ENCODE data around the gene ADAMTS5. TPM values are rescaled to one million over a fixed set of nuclear protein-coding genes. Genes with fewer than 3 reads are reported as not detected.

ADAMTS5 gene
- total RNA-seq, 4 donors from 2014 or later: 7.8 to 9.3 (median 8.7) TPM

DNA sequence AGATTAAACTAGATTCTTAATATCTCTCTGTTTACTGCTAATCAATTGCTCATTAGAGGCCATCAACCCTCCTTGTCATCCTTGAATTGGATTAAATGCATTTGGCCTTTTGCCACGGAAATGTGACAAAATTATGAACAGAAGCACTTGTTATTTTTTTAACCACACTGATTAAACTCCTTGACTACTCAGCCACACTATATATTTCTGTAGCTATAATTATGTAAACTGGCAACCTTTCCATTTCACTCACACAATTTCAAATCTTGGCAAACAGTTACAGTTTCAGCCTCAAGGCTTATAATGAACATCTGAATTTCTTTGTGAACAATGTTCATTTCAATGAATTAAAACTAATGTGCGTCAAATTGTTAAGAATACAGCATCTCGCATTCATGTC is 10.1 kb downstream of the ADAMTS5 start:
- intact Hi-C loops (cut with DNase I; ENCODE audit: low total_unique reads): no loop called here
- H3K4me3 ChIP-seq (ENCODE audit: low read depth, poor library complexity, severe bottlenecking): no peak overlapping the region
- 45 to 50% methylated on average over 3 of the region's 3 CpGs for WGBS, 2 donors
- no peak for TF ChIP-seq POLR2A (IDR thresholded peaks at IDR 0.05)
- TF ChIP-seq, protein P1, sequence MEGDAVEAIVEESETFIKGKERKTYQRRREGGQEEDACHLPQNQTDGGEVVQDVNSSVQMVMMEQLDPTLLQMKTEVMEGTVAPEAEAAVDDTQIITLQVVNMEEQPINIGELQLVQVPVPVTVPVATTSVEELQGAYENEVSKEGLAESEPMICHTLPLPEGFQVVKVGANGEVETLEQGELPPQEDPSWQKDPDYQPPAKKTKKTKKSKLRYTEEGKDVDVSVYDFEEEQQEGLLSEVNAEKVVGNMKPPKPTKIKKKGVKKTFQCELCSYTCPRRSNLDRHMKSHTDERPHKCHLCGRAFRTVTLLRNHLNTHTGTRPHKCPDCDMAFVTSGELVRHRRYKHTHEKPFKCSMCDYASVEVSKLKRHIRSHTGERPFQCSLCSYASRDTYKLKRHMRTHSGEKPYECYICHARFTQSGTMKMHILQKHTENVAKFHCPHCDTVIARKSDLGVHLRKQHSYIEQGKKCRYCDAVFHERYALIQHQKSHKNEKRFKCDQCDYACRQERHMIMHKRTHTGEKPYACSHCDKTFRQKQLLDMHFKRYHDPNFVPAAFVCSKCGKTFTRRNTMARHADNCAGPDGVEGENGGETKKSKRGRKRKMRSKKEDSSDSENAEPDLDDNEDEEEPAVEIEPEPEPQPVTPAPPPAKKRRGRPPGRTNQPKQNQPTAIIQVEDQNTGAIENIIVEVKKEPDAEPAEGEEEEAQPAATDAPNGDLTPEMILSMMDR (IDR thresholded peaks at IDR 0.05): no peak
- DNase-seq (ENCODE audit: low spot score in 2 of 2): no peak

DNA sequence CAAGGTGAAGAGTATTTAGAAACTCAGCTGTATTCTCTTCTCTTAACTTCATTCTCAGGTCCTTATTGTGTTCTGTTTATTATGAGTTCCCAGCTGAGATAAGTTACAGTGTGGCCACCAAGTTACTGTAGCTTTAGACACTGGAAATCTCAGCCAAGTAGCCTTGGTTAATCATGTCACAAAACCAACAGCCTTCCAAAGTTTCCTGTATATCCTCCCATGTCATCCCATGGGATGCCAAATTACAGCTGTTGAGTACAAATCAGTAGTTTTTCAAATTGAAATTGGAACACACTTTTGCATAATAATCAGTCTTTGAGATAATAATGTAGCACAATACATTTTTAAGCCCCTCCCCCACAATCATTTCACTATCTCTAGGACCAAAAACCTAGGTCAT is 10.7 kb downstream of the ADAMTS5 start:
- intact Hi-C loops (cut with DNase I; ENCODE audit: low total_unique reads): no loop called here
- H3K4me3 ChIP-seq (ENCODE audit: low read depth, poor library complexity, severe bottlenecking): no peak overlapping the region
- DNase-seq (ENCODE audit: low spot score in 2 of 2): no peak
- TF ChIP-seq, protein P1 (IDR thresholded peaks at IDR 0.05): no peak
- TF ChIP-seq POLR2A (IDR thresholded peaks at IDR 0.05): no peak

DNA sequence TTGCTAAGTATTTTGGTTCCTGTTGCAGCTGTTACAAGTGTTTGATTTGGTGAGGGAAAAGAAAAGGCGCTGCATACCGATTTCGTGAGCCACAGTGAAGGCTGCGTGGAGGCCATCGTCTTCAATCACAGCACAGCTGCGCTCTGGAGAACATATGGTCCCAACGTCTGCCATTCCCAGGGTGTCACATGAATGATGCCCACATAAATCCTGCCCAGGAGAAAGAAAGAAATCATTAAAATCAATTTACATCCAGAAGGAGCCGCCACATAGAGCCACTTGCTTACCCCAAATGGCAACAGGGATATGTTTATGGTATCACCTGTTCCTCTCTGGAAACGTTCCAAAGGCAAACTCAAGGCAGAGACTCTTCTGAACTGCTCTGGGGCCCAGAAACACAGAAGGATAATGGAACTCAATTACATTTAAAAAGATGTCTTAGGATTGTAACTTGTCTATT is 12.2 kb downstream of the ADAMTS5 start:
- no peak overlapping the region for H3K4me3 ChIP-seq (ENCODE audit: low read depth, poor library complexity, severe bottlenecking)
- whole genome bisulfite sequencing, 2 donors: 70% methylated on average over 9 of the region's 9 CpGs
- TF ChIP-seq, protein P1 (IDR thresholded peaks at IDR 0.05): no peak
- no peak for TF ChIP-seq POLR2A (IDR thresholded peaks at IDR 0.05)
- intact Hi-C loops (cut with DNase I; ENCODE audit: low total_unique reads): no loop called here
- no peak for DNase-seq (ENCODE audit: low spot score in 2 of 2)

DNA sequence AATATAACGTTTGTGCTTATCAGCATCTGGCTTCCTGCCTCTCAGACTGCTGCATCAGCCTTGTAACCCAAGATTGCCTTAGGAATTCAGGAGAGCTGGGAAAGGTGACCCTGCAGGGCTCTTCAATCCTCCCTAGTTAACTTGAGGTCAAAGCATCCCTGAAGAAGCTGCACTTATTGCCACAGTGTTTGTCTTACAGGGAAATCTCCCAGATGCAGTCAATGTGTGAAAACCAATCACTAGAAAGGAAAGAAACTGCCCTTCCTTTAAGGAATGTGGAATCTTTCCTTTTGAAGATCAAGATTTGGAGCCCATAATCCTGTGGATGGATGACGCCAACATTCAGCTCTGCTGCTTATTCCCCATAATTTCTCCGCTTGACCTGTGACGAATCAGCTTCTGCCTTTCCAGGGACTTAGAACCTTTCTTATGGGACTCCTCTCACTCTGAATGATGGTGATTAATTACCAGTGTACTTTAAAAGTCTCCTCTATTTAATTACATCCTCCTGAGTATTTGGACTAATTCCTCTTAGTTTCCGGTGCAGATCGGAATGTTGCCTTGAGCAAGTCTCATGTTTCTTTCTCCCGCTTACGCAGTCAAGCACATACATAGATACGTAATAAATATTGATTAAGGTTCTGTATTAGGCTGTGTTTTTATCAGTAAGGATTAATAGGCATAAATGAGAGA is 14.4 kb downstream of the ADAMTS5 start:
- intact Hi-C loops (cut with DNase I; ENCODE audit: low total_unique reads): no loop called here
- TF ChIP-seq POLR2A (IDR thresholded peaks at IDR 0.05): no peak
- no peak for DNase-seq (ENCODE audit: low spot score in 2 of 2)
- WGBS, 2 donors: 45 to 47% methylated on average over 9 of the region's 9 CpGs
- no peak overlapping the region for H3K4me3 ChIP-seq (ENCODE audit: low read depth, poor library complexity, severe bottlenecking)

DNA sequence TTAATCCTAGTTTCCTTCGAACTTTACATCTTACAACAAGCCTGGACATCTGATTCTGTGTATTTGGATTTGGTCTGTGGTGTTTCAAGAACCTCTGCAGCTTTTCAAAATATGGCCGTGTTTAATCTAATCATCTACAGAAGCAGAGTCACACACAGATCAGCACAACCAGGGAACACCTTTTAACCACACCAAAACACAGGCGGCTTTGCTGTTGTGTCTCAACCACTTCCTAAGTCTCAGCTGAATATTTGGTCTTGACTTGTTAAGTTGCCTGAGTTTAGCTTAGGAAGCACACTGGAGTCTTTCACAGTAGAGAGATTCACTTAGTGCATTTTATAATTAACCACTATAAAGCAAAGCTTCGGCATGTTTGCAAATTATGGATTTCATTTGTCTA is 17.1 kb downstream of the ADAMTS5 start:
- 76% methylated on average over 4 of the region's 4 CpGs for WGBS, 2 donors
- no peak for DNase-seq (ENCODE audit: low spot score in 2 of 2)
- no peak for TF ChIP-seq POLR2A (IDR thresholded peaks at IDR 0.05)
- TF ChIP-seq, protein P1 (IDR thresholded peaks at IDR 0.05): no peak
- H3K4me3 ChIP-seq (ENCODE audit: low read depth, poor library complexity, severe bottlenecking): no peak overlapping the region
- intact Hi-C loops (cut with DNase I; ENCODE audit: low total_unique reads): no loop called here

DNA sequence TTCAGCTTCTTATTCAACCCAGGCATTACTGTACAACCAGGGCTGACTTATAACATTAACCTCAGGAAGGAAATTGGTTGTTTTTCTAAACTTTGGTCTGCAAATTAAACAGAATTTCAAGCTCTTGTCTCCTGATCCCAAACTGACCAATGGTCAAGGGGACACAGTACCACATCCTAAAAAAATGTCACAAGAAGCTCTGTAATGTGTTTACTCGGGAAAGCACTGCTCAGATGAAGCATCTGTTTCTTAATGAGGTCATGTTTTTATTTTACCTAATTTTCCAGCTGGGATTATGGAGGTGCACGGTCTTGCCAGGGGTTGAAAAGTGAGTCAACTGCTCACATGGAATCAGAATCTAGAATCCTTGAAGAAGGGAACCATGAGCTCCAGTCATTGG is 18.7 kb downstream of the ADAMTS5 start:
- 46 to 61% methylated on average over 2 of the region's 2 CpGs for WGBS, 2 donors
- intact Hi-C loops (cut with DNase I; ENCODE audit: low total_unique reads): no loop called here
- TF ChIP-seq POLR2A (IDR thresholded peaks at IDR 0.05): no peak
- TF ChIP-seq, protein P1 (IDR thresholded peaks at IDR 0.05): no peak
- DNase-seq (ENCODE audit: low spot score in 2 of 2): no peak
- no peak overlapping the region for H3K4me3 ChIP-seq (ENCODE audit: low read depth, poor library complexity, severe bottlenecking)
